Stimulated activated naive B cell treated with anti-CD40 and anti-IgM and Interleukin-4, amounts not matched to agents 10 μg/mL and 1 μg/mL and 100 μg/mL, for 72 hours (primary cell): ENCODE results near the gene IQCE.

Experiments
- ATAC-seq, 2 donors: fragments of 150-1000 bp; cut with Tn5 transposase; replicated peaks; 2 replicates each; pipeline ENCODE4 v1.10.0; 2021; ENCODE audit warnings: moderate library complexity in 1 of 2
- DNase-seq: peaks from one replicate; pipeline ENCODE4 v3.0.0; 2021
- H3K27ac Mint-ChIP-seq: one replicate; pipeline ENCODE4 v1.8.0; 2022; ENCODE audit warnings: mild to moderate bottlenecking, mixed read lengths
- H3K27me3 Mint-ChIP-seq, 2 donors: one replicate each; pipeline ENCODE4 v1.8.0; 2022; ENCODE audit warnings: mixed read lengths in 2 of 2
- H3K36me3 Mint-ChIP-seq, 2 donors: one replicate each; pipeline ENCODE4 v1.8.0; 2022; ENCODE audit warnings: mixed read lengths in 2 of 2, mild to moderate bottlenecking in 1 of 2
- H3K4me1 Mint-ChIP-seq, 2 donors: one replicate each; pipeline ENCODE4 v1.8.0; 2022; ENCODE audit warnings: mixed read lengths in 2 of 2, mild to moderate bottlenecking in 1 of 2
- H3K4me3 Mint-ChIP-seq, 2 donors: one replicate each; pipeline ENCODE4 v1.8.0; 2022; ENCODE audit warnings: mild to moderate bottlenecking in 2 of 2, mixed read lengths in 2 of 2, moderate library complexity in 1 of 2
- H3K9me3 Mint-ChIP-seq, 2 donors: one replicate each; pipeline ENCODE4 v1.8.0; 2022; ENCODE audit warnings: mixed read lengths in 2 of 2, mild to moderate bottlenecking in 1 of 2

The IQCE gene

GRCh38 chr7:2662273-2663120, 103.7 kb downstream of the IQCE start:
- no peak overlapping the region for H3K27ac Mint-ChIP-seq
- H3K4me3 Mint-ChIP-seq, result no peak overlapping the region
- peaks cover 31 to 36% of the 10 kb centered on the region in 2 donors for H3K36me3 Mint-ChIP-seq
- H3K27me3 Mint-ChIP-seq, result peaks cover 0 to 4% of the 10 kb centered on the region in 2 donors
- H3K9me3 Mint-ChIP-seq, result no peaks in the 10 kb centered on the region
- DNase-seq, result no peak
- H3K4me1 Mint-ChIP-seq, result peaks cover 6 to 23% of the 10 kb centered on the region in 2 donors
- ATAC-seq, result no peak

GRCh38 chr7:2663121-2663886, 104.5 kb downstream of the IQCE start:
- H3K4me1 Mint-ChIP-seq, result peaks cover 6 to 23% of the 10 kb centered on the region in 2 donors
- H3K4me3 Mint-ChIP-seq, result no peak overlapping the region
- peaks cover 30 to 34% of the 10 kb centered on the region in 2 donors for H3K36me3 Mint-ChIP-seq
- no peak for ATAC-seq
- no peaks in the 10 kb centered on the region for H3K9me3 Mint-ChIP-seq
- H3K27ac Mint-ChIP-seq, result no peak overlapping the region
- H3K27me3 Mint-ChIP-seq, result peaks cover 0 to 4% of the 10 kb centered on the region in 2 donors
- no peak for DNase-seq

GRCh38 chr7:2663960-2664359, 105.2 kb downstream of the IQCE start:
- H3K4me3 Mint-ChIP-seq, result no peak overlapping the region
- H3K9me3 Mint-ChIP-seq, result no peaks in the 10 kb centered on the region
- ATAC-seq (no peak), DNase-seq (no peak)
- H3K27me3 Mint-ChIP-seq, result peaks cover 0 to 4% of the 10 kb centered on the region in 2 donors
- peaks cover 6 to 23% of the 10 kb centered on the region in 2 donors for H3K4me1 Mint-ChIP-seq
- H3K27ac Mint-ChIP-seq, result no peak overlapping the region
- peaks cover 25 to 33% of the 10 kb centered on the region in 2 donors for H3K36me3 Mint-ChIP-seq
